NCI-H187 treated with DMSO at 0.1 percent for 48 hours (cell line): ENCODE results near the gene ASTL.
"Not testable (repeated sequence)": the region's sequence is repeated elsewhere in the genome, so short reads cannot be mapped to it uniquely, and the experiment has no call there.

Source experiments
- DNase-seq: peaks from one replicate; lab custom pipeline; 2025; lab: John Stamatoyannopoulos, UW

The ASTL gene

GRCh38 chr2:96098900-96099590, 39.3 kb downstream of the ASTL start:
- DNase-seq, result no peak

GRCh38 chr2:96097951-96098823, 40.1 kb downstream of the ASTL start:
- no peak for DNase-seq

- DNase-seq, result no peak
Observed at GRCh38 chr2:96097441-96097840, 40.9 kb downstream of the ASTL start.

GRCh38 chr2:96095116-96095636, 43.1 kb downstream of the ASTL start:
- no peak for DNase-seq

- no peak for DNase-seq
Observed at GRCh38 chr2:96093528-96093927, 44.8 kb downstream of the ASTL start.

- no peak for DNase-seq
Observed at GRCh38 chr2:96092951-96093350, 45.4 kb downstream of the ASTL start.

GRCh38 chr2:96092573-96092877, 45.8 kb downstream of the ASTL start:
- no peak for DNase-seq

GRCh38 chr2:96091711-96092572, 46.4 kb downstream of the ASTL start:
- DNase-seq, result peak; percentile 21

GRCh38 chr2:96091141-96091710, 47.1 kb downstream of the ASTL start:
- DNase-seq, result no peak

GRCh38 chr2:96090196-96090926, 47.9 kb downstream of the ASTL start:
- no peak for DNase-seq

- no peak for DNase-seq
Observed at GRCh38 chr2:96089356-96090195, 48.7 kb downstream of the ASTL start.

GRCh38 chr2:96088340-96089335, 49.7 kb downstream of the ASTL start:
- DNase-seq, result no peak

GRCh38 chr2:96087130-96087529, 51.2 kb downstream of the ASTL start:
- no peak for DNase-seq

- DNase-seq, result no peak
Observed at GRCh38 chr2:96085541-96086355, 52.6 kb downstream of the ASTL start.

- DNase-seq, result not testable (repeated sequence)
Observed at GRCh38 chr2:96084858-96085518, 53.3 kb downstream of the ASTL start.

GRCh38 chr2:96083989-96084857, 54.1 kb downstream of the ASTL start:
- DNase-seq, result no peak
